Glutamatergic neuron (in vitro differentiated cells): ENCODE measurements around the gene EXOG. TPM values are rescaled to one million over a fixed set of nuclear protein-coding genes. Genes with fewer than 3 reads are reported as not detected.

ENCODE experiments used
- DNase-seq: peaks from one replicate; pipeline ENCODE4 v3.0.0; 2022
- H3K27ac Mint-ChIP-seq: one replicate; pipeline ENCODE4 v1.8.0; 2020; ENCODE audit warnings: mild to moderate bottlenecking, mixed read lengths, inconsistent platforms; ENCODE audit not compliant: unreplicated experiment
- H3K27me3 Mint-ChIP-seq: one replicate; pipeline ENCODE4 v1.8.0; 2020; ENCODE audit warnings: mild to moderate bottlenecking, moderate library complexity, mixed read lengths, inconsistent platforms; ENCODE audit not compliant: unreplicated experiment
- H3K36me3 Mint-ChIP-seq: one replicate; pipeline ENCODE4 v1.8.0; 2020; ENCODE audit warnings: mild to moderate bottlenecking, mixed read lengths, inconsistent platforms; ENCODE audit not compliant: unreplicated experiment
- H3K4me1 Mint-ChIP-seq: one replicate; pipeline ENCODE4 v1.8.0; 2020; ENCODE audit warnings: mild to moderate bottlenecking, low read depth, mixed read lengths, inconsistent platforms; ENCODE audit not compliant: unreplicated experiment
- H3K4me3 Mint-ChIP-seq: one replicate; pipeline ENCODE4 v1.8.0; 2020; ENCODE audit warnings: mild to moderate bottlenecking, mixed read lengths, inconsistent platforms; ENCODE audit not compliant: unreplicated experiment
- H3K9me3 Mint-ChIP-seq: one replicate; pipeline ENCODE4 v1.8.0; 2020; ENCODE audit warnings: mild to moderate bottlenecking, moderate library complexity, mixed read lengths, inconsistent platforms; ENCODE audit not compliant: unreplicated experiment
- total RNA-seq: library from RNA; stranded (reverse); fragmentation: NEBNext Ultra II Directional; extraction: Animal tissue kit (Norgen Biotek cat#: 25700); gene quantifications from one replicate; pipeline ENCODE4 v1.2.1, GENCODE V29; 2021; ENCODE audit not compliant: unreplicated experiment
- TF ChIP-seq, protein P1 (sequence below): fragments of 200-600 bp; sonication (generic); IDR thresholded peaks from one replicate; pipeline ENCODE4 v1.5.0; 2021; ENCODE audit not compliant: partially characterized antibody, unreplicated experiment

EXOG gene
- total RNA-seq, 1 donor from 2014 or later: 20.9 TPM

DNA sequence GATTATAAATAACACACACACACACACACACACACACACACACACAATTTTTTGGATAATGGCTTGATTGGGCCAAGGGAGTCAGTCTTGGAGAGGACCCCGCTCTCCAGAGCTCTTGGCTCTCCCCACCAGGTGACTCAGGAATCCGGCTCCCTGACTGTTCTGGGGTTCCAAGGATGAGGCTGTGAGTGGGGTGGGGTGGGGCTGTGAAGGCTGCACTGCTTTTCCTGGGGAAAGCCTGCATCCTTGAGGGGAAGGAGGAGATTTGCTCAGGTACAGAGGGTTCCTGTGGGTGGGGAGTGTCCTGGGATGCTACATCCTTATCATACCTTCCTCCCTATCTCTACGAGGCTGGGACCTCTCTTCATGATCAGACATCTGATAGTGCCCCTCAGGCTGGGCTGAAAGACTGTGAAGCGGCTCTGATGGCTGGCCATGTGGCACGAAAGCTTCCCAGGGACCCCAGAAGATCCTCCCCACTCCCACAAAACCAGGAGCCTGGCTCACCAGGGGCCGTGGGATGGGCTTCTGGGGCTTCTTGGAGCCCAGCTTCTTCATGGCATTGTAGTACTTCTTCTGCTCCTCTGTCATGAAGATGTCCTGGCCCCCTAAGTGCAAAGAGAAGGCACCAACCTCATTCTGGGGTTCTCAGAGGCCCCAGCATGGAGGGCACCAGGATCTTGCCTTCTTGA is 59.2 kb downstream of the EXOG start:
- peaks cover 3% of the 10 kb centered on the region for H3K9me3 Mint-ChIP-seq
- peaks cover 4% of the 10 kb centered on the region for H3K27me3 Mint-ChIP-seq
- H3K4me1 Mint-ChIP-seq: no peaks in the 10 kb centered on the region
- no peak for DNase-seq
- no peak overlapping the region for H3K4me3 Mint-ChIP-seq
- H3K36me3 Mint-ChIP-seq: peaks cover 9% of the 10 kb centered on the region
- H3K27ac Mint-ChIP-seq: no peak overlapping the region
- TF ChIP-seq, protein P1, sequence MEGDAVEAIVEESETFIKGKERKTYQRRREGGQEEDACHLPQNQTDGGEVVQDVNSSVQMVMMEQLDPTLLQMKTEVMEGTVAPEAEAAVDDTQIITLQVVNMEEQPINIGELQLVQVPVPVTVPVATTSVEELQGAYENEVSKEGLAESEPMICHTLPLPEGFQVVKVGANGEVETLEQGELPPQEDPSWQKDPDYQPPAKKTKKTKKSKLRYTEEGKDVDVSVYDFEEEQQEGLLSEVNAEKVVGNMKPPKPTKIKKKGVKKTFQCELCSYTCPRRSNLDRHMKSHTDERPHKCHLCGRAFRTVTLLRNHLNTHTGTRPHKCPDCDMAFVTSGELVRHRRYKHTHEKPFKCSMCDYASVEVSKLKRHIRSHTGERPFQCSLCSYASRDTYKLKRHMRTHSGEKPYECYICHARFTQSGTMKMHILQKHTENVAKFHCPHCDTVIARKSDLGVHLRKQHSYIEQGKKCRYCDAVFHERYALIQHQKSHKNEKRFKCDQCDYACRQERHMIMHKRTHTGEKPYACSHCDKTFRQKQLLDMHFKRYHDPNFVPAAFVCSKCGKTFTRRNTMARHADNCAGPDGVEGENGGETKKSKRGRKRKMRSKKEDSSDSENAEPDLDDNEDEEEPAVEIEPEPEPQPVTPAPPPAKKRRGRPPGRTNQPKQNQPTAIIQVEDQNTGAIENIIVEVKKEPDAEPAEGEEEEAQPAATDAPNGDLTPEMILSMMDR: no peak

DNA sequence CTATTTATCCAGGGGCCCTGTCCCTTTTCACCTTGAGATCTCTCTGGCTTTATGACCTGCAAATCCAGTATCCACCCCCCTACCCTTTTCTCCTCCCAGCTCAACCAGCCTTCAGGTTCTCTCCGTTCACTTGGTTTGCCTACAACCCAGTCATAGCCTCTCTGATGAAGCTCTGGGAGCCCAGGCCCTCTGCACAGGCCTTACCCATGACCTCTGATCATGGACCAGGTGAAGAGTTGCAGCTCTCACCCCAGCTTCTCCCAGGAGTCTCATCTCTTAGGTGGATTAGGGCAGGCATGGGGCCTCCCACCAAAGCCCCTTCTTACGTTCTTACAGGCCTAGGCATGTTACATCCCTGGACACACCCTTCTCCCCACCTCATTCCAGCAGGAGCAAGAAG is 59.8 kb downstream of the EXOG start:
- H3K27me3 Mint-ChIP-seq: peaks cover 2% of the 10 kb centered on the region
- no peak overlapping the region for H3K27ac Mint-ChIP-seq
- no peak overlapping the region for H3K4me3 Mint-ChIP-seq
- TF ChIP-seq, protein P1: no peak
- DNase-seq: no peak
- no peaks in the 10 kb centered on the region for H3K4me1 Mint-ChIP-seq
- H3K36me3 Mint-ChIP-seq: peaks cover 9% of the 10 kb centered on the region
- peaks cover 3% of the 10 kb centered on the region for H3K9me3 Mint-ChIP-seq

DNA sequence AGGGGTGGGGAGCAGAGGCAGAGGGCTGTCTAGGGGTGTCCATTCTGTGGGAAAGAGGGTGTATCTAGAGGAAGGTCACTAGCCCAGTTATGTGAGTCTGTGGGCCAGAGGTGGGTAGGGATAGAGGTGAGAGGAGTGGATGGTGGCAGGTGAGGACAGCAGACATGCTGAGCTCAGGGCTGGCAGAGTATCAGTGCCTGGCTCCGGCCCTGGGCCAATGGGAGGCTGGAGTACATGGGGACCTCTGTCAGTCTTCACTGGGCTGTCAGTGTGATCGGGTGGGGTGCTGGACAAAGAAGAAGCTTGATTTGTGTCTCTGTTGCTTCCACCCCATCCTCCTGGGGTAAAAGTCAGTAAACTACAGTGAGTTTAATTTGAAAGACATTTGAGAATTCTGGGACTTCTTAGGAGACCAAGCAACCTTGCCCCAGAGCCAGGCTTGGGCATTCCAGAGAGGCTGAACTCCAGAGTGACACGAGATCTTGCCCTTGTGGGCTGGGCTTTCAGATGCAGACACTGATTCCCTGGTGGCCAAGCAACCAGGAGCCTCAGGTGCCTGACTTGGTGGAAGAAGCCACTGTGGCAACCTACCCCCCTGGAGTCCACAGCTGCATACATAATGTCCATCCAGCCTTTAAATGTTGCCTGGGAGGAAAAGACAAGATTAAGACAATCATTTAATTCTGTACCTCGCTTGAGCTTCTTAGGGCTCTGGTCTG is 60.7 kb downstream of the EXOG start:
- Mint-ChIP-seq H3K27me3 (peaks cover 2% of the 10 kb centered on the region), H3K9me3 (no peaks in the 10 kb centered on the region), H3K4me3 (no peak overlapping the region), H3K36me3 (peaks cover 9% of the 10 kb centered on the region), H3K4me1 (no peaks in the 10 kb centered on the region), H3K27ac (no peak overlapping the region)
- TF ChIP-seq, protein P1: no peak
- no peak for DNase-seq

DNA sequence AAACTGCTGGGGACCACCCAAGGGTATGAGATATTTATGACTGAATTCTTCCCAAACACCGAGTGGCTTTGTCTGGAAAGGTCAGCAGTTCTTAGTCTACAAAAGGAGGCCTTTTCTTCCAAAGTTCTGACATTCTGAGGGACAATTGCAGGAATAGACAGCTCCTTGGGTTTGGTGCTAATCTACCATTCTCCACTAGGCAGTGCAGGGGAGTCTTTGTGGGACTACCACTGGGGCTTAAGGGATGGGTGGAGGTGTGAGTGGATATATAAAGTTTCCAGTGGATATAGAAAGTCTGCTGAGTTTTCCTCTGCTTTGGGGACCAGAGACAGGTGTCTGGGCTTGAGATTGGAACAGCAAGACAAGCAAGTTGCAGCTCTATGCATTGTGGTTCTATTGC is 62.7 kb downstream of the EXOG start:
- Mint-ChIP-seq H3K4me3 (no peak overlapping the region), H3K36me3 (peaks cover 8% of the 10 kb centered on the region), H3K27me3 (no peaks in the 10 kb centered on the region), H3K9me3 (no peaks in the 10 kb centered on the region), H3K4me1 (no peaks in the 10 kb centered on the region), H3K27ac (no peak overlapping the region)
- no peak for DNase-seq
- TF ChIP-seq, protein P1: no peak

DNA sequence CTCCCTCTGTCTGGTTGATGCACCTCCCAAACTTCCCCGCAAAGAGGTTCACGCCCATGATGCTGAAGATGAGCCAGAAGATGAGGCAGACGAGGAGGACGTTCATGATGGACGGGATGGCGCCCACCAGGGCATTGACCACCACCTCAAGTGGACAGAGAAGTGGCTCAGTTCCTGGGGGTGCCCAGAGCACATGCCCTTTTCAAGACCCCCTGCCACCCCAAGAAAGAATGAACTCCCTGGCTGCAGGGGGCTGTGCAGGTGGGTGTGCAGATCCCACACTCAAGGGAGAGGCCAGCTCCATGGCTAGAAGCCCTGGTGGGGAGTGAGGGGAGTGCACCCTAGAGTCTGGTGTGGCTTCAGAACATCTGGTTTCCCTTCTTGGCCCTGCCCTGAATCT is 64.1 kb downstream of the EXOG start:
- Mint-ChIP-seq H3K27ac (no peak overlapping the region), H3K4me3 (no peak overlapping the region), H3K9me3 (no peaks in the 10 kb centered on the region), H3K4me1 (no peaks in the 10 kb centered on the region), H3K27me3 (no peaks in the 10 kb centered on the region), H3K36me3 (peaks cover 8% of the 10 kb centered on the region)
- no peak for DNase-seq
- TF ChIP-seq, protein P1: peak; percentile 39
